GM19025 (cell line): Measurements from ENCODE around the gene FAM168A.

Experiments
- ATAC-seq: cut with Tn5 transposase; IDR thresholded peaks from one replicate; pipeline ENCODE4 v1.9.1; 2021; ENCODE audit warnings: mild to moderate bottlenecking, low read depth, moderate library complexity; ENCODE audit not compliant: unreplicated experiment

Gene FAM168A

DNA sequence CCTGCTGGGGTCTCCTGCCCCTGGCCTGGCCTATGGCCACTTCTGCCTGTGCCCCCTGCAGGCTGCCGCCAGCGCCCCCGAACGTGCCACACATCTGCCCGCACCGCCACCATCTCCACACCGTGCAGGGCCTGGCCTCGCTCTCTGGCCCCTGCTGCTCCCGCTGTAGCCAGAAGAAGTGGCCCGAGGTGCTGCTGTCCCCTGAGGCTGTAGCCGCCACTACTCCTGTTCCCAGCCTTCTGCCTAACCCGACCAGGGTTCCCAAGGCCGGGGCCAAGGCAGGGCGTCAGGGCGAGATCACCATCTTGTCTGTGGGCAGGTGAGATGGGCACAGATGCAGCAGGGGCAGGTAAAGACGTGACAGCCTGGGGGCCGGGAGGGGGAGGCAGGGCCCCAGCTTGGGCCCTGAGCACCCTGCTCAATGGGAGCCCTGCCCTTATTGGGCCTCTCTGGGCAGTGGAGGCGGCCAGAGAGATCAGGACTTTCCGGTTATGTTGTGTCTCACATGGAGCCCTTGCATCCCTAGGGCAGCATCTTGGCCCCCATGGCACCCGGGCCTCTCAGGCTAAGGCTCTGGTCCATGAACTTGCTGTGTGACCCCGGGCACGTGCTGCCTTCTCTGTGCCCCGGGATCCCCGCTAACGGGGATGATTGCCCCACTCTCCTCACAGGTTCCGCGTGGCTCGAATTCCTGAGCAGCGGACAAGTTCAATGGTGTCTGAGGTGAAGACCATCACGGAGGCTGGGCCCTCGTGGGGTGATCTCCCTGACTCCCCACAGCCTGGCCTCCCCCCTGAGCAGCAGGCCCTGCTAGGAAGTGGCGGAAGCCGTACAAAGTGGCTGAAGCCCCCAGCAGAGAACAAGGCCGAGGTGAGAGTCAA is 203.3 kb downstream of the FAM168A start:
- no peak for ATAC-seq

- no peak for ATAC-seq
These were observed 204.2 kb downstream of the FAM168A start for GRCh38 chr11:73393479-73394415.

GRCh38 chr11:73393011-73393380 is 204.9 kb downstream of the FAM168A start:
- ATAC-seq = no peak

DNA sequence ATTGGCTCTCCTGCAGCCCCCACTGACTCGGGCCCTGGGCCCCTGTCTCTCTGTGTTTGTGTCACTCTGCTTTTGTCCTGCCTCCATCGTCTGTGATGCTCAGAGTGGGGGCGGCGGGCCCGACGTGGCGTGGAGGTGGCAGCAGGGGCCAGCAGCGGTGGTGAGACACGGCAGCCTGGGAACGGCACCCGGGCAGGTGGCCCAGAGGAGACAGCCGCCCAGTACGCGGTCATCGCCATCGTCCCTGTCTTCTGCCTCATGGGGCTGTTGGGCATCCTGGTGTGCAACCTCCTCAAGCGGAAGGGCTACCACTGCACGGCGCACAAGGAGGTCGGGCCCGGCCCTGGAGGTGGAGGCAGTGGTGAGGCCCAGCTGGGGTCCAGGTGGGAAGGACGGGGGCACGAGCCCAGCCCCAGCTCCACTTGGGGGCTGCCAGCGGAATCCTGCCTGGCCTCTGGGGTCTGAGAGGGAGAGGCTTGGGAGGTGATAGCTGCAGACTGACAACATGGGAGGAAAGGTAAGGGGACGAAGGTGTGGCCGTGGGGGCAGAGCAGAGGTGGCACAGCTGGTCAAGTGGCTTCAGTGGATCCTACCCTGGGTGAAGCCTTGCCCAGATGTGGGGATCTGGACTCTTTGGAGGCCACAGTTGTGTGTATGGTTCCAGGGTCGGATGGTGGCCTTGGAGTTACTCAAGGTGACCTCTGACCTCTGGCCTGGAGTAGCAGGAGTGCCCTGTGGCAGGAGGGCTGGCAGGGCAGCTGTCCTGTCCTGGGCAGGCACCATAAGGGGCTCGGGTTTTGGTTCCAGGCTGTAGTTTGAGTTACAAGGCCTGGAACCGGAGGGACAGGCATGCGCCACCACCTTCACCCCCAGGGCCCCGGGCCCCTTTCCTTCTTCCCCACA is 205.6 kb downstream of the FAM168A start:
- ATAC-seq = no peak

DNA sequence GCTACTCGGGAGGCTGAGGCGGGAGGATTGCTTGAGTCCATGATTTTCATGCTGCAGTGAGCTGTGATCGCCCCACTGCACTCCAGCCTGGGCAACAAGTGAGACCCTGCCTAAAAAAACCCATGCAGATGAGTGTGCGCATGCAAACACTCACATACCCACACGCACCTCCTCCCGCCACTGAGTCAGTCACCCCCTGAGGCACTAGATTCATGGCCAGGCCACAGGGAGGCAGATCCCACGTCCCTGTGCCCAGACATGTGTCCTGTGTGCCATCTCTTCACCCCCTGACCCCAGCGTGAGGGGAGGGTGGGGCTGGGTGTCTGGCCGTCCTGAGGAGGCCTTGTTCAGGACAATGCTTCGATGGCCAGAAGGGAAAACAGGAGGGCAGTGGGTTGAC is 206.2 kb downstream of the FAM168A start:
- no peak for ATAC-seq

GRCh38 chr11:73390601-73391565 is 207.0 kb downstream of the FAM168A start:
- no peak for ATAC-seq

GRCh38 chr11:73389916-73390315 is 208.0 kb downstream of the FAM168A start:
- no peak for ATAC-seq

- ATAC-seq = no peak
These were observed 208.8 kb downstream of the FAM168A start for GRCh38 chr11:73389134-73389525.

DNA sequence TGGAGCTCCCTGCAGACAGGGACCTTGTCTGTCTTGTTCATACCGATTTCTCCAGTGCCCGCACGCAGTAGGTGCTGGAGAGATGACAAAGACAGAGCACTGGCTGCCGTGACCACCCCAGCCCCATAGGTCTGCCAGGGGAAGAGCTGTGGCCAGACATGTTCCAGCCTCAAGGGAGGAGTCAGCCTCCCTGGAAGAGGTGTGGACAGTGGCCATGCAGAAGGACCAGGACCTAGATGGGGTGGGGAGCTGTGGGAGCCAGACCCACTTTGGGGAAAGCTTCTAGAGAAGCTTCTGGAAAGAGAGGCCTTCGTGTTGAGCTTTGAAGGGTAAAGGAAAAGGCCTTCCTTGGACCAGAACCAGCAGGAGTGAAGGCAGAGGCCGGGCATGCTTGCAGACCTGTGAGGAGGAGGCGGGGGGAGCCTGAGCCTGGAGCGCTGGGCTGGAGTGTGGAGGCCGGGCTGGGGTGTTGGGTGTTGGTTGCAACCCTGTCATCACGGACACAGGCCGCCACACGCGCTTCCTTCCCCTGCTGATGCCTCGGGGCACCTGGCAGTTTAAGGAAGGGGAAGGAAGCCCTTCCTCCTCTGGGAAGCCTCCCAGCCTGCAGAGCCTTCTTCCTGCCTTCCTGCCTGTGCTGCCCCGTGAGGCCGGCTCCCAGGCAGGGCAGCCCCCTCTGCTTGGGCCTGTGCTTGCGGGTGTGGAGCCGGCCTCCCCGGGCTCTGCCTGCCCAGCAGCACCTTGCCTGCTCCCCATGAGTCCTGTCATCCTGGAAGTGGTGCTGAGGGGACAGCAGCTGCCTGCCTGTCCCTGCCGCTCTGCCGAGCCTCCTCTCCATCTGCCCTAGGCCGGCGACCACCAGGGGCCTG is 209.4 kb downstream of the FAM168A start:
- no peak for ATAC-seq

- no peak for ATAC-seq
These were observed 210.2 kb downstream of the FAM168A start for GRCh38 chr11:73387594-73388264.

- ATAC-seq = no peak
These were observed 211.4 kb downstream of the FAM168A start for GRCh38 chr11:73386546-73386945.

DNA sequence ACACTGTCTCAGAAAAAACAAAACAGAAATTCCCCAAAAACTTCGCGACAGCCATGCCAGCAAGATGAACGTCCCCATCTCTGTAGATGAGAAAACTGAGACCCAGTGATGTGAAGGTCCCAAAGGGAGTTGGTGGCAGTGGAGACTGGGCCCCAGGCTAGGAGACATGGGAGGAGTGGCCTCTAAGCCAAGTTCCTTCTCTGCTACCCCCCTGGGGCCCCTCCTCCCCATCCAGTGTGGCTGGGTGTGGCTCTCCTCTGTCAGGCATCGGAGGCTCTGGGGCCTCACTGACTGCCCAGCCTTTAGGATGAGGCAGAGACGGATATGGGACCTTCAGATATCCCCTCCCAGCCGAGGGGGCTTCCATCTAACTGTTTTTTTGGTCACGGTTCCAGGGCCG is 211.9 kb downstream of the FAM168A start:
- no peak for ATAC-seq

- ATAC-seq = peak; percentile 41
These were observed 212.8 kb downstream of the FAM168A start for GRCh38 chr11:73384872-73385689.

- no peak for ATAC-seq
These were observed 213.4 kb downstream of the FAM168A start for GRCh38 chr11:73384531-73384871.

DNA sequence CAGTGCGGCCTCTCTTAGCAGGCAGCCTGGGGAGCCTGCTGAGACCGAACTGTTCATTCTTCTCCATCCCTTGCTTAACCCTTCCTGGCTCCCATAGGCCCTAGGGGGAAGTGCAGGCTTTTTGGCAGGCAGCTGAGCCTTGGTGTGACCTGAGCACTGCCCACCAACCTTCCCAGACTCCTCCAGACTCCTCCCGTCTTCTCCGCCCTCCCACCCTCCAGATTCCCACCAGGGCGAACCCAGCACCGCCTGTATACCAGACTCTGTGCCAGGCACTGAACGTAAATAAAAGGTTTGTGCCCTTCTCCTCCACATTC is 213.8 kb downstream of the FAM168A start:
- no peak for ATAC-seq

- no peak for ATAC-seq
These were observed 214.4 kb downstream of the FAM168A start for GRCh38 chr11:73383249-73384124.
